GM18951 (cell line): ENCODE results near the gene SSR4.

Experiments
- POLR2A ChIP-seq: IDR thresholded peaks from 4 replicates; pipeline ENCODE4 v1.6.1; 2011; ENCODE audit warnings: mild to moderate bottlenecking; ENCODE audit not compliant: insufficient read length, insufficient read depth; ENCODE audit errors: extremely low read depth
- in situ Hi-C: fragments of 300-500 bp; cut with MboI; formaldehyde crosslinking; loops from one replicate; pipeline ENCODE4 v1.12.0; 2022; ENCODE audit warnings: low sequenced_read_pairs, mixed read lengths, inconsistent platforms; ENCODE audit not compliant: unreplicated experiment

The SSR4 gene

DNA sequence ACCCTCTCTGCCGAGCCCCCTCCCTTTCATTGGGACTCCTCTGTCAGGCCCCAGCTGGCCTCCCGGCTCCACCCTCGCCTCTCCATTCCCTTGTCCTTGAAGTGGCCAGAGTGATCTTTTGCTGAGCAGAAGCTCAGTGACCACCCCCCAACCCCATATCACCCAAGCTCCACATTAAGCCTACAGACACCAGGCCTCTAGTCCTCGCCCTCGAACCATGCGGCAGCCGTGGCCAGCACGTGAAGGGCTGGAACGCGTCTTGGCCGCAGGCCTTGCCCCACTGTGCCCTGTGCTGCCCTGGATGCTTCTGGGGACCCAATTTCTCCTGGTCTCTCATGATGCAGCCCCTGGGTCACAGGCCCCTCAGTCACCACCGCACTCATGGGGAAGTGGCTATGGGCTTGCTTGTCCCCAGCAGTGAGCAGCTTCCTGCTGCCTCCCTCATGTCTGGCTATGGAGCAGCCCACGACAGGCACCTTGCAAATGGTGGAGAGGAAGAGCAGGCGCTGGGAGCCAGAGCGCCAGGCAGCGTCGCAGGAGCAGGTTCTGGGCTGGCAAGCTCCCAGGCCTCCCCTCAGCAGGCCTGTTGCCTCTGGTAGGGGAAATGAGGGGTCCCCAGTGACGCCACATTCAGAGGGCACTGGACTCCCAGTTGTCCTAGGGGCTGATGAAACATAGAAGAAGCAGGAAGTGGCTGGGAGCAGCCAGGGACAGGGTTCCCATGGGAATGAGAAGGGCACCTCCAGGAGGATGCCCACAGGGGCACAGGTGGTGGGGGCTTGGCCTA lies 14.4 kb upstream of the SSR4 start:
- in situ Hi-C loops, result loop anchor here (10.0 kb wide), 1 partner anchor 175 kb away; no protein-coding TSS in a partner anchor
- no peak for TF ChIP-seq POLR2A

DNA sequence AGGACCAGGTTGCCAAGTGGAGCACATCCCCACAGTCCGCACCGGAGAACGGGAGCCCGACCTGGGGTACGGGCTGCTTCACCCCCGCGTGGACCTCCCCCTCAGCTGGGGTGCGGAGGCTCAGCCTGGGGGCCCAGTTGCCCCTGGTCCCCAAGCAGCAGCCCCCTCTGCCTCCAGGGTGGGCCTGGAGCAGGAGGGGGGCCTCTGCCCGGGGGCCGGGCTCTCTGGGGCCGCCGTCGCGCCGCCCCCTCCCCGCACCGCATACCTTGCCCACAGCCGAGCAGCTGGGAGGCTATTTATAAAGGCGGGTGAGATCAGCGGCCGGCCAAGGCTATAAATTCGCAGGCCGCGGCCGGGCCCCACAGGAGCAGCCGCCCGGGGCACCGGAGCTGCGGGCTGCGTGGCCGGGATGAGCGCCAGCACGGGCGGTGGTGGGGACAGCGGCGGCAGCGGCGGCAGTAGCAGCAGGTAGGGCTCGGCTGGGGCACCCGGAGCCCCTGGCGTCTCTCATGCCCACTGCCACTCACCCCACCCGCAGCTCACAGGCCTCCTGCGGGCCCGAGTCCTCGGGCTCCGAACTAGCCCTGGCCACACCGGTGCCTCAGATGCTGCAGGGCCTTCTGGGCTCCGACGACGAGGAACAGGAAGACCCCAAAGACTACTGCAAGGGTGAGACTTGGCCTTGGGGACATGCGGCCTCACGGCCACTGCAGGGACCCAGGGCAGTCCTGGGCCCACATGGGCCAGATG lies 13.6 kb upstream of the SSR4 start, which contains the start of gene SRPK3:
TSS of gene SRPK3 (plus strand) at position 364 of the 750 bp plus-strand sequence. CDS start at position 410, 46 bp downstream.
- in situ Hi-C loops, result loop anchor here (10.0 kb wide), 1 partner anchor 174 kb away; no protein-coding TSS in a partner anchor
- TF ChIP-seq POLR2A, result no peak

DNA sequence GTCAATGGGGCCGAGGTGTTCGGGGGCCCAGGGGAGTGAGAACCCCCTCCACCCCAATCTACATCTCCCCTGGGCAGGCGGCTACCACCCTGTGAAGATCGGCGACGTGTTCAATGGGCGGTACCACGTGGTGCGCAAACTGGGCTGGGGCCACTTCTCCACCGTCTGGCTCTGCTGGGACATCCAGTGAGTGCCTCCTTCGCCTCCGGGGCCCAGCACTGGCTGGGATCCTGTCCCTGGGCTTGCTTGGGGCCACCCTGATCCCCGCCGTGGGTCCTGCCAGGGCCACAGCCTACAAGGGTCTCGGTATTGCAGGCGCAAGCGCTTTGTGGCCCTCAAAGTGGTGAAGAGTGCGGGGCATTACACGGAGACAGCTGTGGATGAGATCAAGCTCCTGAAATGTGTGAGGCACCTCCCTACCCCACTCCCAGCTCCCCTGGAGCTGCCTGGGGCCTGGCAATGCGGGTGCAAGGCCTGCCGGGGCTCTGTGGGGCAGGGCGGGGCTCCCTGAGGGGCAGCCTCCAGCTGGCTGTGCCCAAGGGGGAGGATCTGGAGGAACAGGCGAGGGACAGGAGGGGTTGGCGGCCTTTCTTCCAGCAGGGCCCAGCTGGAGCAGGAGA lies 12.9 kb upstream of the SSR4 start:
- in situ Hi-C loops, result loop anchor here (10.0 kb wide), 1 partner anchor 173 kb away; no protein-coding TSS in a partner anchor
- no peak for TF ChIP-seq POLR2A

DNA sequence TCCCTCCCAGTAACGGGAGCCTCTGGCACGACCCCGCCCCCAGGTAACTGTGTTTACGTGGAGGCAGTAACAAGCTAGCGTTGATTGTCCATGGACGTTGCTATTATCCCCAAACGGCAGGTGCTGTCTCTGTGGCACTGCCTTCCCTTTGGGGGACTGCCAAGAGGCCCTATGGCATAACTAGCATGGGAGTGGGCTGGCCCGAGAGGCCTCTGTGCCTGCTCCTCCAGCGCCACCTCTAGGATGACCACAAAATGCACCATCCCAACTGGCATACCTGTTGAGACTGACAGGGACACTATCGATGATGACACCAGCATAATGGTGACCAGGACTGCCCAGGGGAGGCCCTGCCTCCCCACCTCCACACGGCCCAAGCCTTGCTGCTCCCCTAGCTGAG lies 12.2 kb upstream of the SSR4 start:
- in situ Hi-C loops, result loop anchor here (10.0 kb wide), 1 partner anchor 172 kb away; no protein-coding TSS in a partner anchor
- no peak for TF ChIP-seq POLR2A

DNA sequence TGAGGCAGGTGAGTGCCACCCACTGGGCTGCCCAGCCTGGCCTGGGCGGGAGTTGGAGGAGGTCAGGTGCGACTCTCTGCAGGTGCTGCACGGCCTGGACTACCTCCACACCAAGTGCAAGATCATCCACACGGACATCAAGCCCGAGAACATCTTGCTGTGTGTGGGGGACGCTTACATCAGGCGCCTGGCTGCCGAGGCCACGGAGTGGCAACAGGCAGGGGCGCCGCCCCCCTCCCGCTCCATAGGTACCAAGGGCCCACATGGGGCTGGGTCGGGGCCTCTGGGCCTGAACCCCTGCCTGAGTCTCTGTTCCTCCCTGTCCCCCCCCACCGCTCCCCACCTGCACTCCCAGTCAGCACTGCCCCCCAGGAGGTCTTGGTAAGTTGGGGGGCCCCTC lies 11.6 kb upstream of the SSR4 start:
- TF ChIP-seq POLR2A, result no peak
- in situ Hi-C loops, result loop anchor here (10.0 kb wide), 1 partner anchor 172 kb away; no protein-coding TSS in a partner anchor

DNA sequence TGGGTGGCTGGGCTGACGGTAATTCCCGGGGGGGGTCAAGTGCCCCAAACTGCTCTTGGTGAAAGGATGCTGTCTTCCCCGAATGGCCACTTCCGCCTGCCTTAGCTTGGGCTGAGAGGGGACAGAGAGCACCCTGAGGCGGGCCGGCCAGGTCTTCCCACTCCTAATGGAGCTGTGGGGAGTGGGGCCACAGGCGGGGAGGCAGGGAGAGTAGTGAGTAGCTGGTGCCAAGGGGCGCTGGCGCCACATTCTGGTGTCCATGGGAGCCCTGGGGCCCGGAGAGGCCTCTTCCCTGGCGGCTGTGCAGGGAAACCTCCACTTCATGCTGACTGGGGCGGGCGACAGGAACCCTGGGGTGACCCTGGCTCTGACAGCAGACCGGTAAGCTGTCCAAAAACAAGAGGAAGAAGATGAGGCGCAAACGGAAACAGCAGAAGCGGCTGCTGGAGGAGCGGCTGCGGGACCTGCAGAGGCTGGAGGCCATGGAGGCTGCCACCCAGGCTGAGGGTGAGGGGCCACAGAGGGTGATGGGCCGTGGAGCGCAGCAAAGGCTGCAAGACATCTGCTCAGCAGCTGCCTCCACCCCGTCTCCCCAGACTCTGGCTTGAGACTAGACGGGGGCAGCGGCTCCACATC lies 11.0 kb upstream of the SSR4 start:
- no peak for TF ChIP-seq POLR2A
- in situ Hi-C loops, result loop anchor here (10.0 kb wide), 1 partner anchor 171 kb away; no protein-coding TSS in a partner anchor

DNA sequence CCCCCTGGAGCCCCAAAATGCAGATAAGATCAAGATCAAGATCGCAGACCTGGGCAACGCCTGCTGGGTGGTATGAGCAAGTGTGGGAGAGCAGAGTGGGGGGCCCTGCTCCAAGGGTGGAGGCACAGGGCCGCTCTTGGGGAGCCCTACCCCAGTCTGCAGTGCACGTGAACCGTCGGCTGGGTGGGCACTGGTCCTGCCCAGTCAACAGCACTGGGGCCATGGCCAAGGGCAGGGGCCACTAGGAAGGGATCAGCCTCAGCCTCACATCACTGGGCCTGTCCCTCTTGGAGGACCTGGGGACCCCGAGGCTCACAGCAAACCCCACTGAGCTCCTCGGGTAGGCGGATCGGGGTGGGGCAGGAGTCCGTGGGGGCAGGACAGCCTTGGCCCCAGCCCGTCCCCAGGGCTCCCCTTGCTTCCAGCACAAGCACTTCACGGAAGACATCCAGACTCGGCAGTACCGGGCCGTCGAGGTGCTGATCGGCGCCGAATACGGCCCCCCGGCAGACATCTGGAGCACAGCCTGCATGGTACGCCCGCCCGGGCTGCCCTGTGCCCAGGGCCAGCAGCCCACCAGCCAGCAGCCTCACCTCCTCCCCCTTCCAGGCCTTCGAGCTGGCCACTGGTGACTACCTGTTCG lies 10.0 kb upstream of the SSR4 start:
- in situ Hi-C loops, result loop anchor here (10.0 kb wide), 1 partner anchor 170 kb away; no protein-coding TSS in a partner anchor

DNA sequence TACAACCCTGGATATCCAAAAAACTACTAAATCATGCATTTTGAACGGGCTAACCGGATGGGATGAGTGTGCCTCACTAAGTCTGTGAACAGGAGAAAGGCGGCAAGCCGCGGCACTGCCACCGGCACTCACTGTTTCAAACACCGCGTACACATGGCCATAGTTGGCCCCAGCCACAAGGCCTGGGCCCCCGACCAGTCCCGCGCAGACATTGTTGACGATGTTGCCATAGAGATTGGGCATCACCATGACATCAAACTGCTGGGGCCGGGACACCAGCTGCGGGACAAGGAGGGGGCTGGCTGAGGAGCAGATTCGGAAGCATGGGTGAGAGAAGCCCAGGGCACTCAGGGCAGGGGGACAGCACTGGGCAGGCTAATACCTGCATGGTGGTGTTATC lies 7.8 kb upstream of the SSR4 start:
- TF ChIP-seq POLR2A, result no peak
- in situ Hi-C loops, result loop anchor here (10.0 kb wide), 1 partner anchor 168 kb away; no protein-coding TSS in a partner anchor

More for the DNA sequence above, 10.0 kb upstream of the SSR4 start:
- TF ChIP-seq POLR2A, result no peak

DNA sequence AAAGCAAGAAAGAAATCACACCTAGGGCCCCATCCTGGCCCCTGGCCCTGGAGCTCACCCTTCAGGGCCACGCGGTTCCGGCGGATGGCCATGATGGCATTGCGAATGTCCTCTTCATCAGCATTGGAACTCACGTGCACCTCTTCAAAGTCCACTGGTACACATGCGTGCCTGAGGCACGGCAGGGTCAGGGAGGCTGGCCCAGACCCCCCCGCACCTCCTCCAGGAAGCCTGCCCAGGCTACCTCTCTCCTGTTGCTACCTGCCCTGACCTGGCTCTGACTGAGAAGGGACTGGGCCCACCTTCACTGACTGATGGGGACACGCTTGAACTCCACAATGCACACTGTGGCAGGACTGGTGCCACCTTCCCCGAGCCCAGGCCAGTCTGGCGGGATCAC lies 4.8 kb upstream of the SSR4 start:
- in situ Hi-C loops, result loop anchor here (10.0 kb wide), 1 partner anchor 165 kb away; no protein-coding TSS in a partner anchor
- TF ChIP-seq POLR2A, result no peak

DNA sequence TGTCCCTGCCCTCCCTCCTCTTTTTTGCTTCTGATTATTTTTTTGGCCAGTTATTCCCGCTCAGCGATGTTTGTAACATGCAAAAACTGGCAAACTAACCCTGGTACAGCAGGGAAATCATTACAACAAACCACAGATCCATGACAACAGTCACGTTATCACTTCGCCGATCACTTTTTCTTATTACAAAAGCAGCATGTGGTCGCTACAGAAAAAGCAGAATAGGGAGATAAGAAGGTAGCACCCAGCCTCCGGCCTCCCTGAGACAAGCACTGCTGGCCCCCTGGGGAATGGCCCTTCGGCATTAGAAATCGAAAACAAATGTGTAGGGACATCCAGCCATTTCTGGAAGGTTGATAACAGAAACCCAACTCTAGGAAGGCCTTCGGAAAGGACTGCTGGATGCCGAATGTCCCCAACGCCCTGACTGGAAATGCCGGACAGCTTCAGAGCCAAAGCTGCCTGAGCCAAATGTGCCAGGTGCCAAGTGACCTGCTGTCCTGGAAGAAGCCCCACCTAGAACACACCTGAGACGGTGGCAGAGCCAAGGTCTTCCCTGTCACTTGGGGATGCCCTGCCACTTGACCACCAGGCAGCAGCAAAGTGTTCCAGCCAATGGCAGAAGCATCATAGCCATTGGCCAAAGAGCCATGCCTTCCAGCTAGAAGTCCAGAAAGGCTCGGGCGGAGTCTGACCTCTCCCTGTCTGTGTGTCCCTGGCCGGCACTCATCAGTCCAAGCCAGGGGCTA lies 3.2 kb upstream of the SSR4 start:
- no peak for TF ChIP-seq POLR2A

DNA sequence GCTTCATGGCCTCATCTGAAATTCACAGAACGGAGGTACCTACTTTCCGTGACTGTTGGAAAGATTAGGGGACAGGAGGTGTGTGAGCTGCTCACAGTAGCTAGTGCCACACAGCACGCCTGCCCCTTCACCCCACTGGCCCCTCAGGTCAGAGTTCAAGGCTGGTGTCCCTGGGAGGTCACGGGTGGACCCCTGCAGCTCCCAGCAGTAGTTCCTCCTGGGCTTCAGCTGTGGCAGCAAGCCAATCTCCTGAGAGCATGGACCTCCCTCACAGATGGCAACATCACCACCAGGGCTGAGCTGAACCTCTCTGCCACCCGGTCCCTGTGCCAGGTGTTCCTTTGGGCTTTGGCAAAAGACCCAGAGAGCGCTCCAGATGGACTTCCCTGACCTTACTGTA lies 2.1 kb upstream of the SSR4 start:
- no peak for TF ChIP-seq POLR2A
- in situ Hi-C loops, result no loop called here

More for the DNA sequence above, 3.2 kb upstream of the SSR4 start:
- in situ Hi-C loops, result no loop called here
